Natural killer cell (primary cell): ENCODE measurements around the gene EXD3. TPM values are rescaled to one million over a fixed set of nuclear protein-coding genes. Genes with fewer than 3 reads are reported as not detected.
A peak's percentile ranks its signal among the peaks of the same experiment; 100 is the strongest.

Source experiments
- ATAC-seq, 3 donors: fragments of 150-1000 bp in 2 of 3; fragments of 200-7000 bp in 1 of 3; cut with Tn5 transposase; 1 replicate in 1 of 3; 2 replicates in 2 of 3; pipeline ENCODE4 v1.10.0; 2021; ENCODE audit warnings: mild to moderate bottlenecking in 2 of 3, moderate library complexity in 2 of 3
- DNase-seq, 2 donors: peaks; one replicate each; pipeline versions ENCODE4 v3.0.0 to v3.0.0-alpha.2; 2013 to 2021; ENCODE audit warnings: mixed read lengths in 1 of 2
- H3K27ac ChIP-seq: one replicate; pipeline ENCODE4 v1.5.1; 2013; ENCODE audit warnings: mild to moderate bottlenecking, low read length
- H3K27me3 ChIP-seq: one replicate; pipeline ENCODE4 v1.6.1; 2013; ENCODE audit warnings: low read length; ENCODE audit not compliant: control insufficient read depth, insufficient read depth
- H3K36me3 ChIP-seq: one replicate; pipeline ENCODE4 v1.6.1; 2013; ENCODE audit warnings: low read length; ENCODE audit not compliant: control insufficient read depth, insufficient read depth
- H3K4me1 ChIP-seq: one replicate; pipeline ENCODE4 v1.6.1; 2013; ENCODE audit warnings: low read length; ENCODE audit not compliant: control insufficient read depth, insufficient read depth
- H3K4me3 ChIP-seq: one replicate; pipeline ENCODE4 v1.5.1; 2013; ENCODE audit warnings: low read length
- H3K9me3 ChIP-seq: one replicate; pipeline ENCODE4 v1.6.1; 2013; ENCODE audit warnings: low read length; ENCODE audit not compliant: control insufficient read depth, insufficient read depth
- H3K27ac Mint-ChIP-seq, 2 donors: one replicate each; pipeline ENCODE4 v1.8.0; 2022; ENCODE audit warnings: mild to moderate bottlenecking in 2 of 2, mixed read lengths in 2 of 2, moderate library complexity in 1 of 2
- H3K27me3 Mint-ChIP-seq, 2 donors: one replicate each; pipeline ENCODE4 v1.8.0; 2022; ENCODE audit warnings: low read depth in 2 of 2, mixed read lengths in 2 of 2
- H3K36me3 Mint-ChIP-seq: one replicate; pipeline ENCODE4 v1.8.0; 2022; ENCODE audit warnings: mixed read lengths
- H3K4me1 Mint-ChIP-seq, 2 donors: one replicate each; pipeline ENCODE4 v1.8.0; 2022; ENCODE audit warnings: mixed read lengths in 2 of 2
- H3K4me3 Mint-ChIP-seq: one replicate; pipeline ENCODE4 v1.8.0; 2022; ENCODE audit warnings: mild to moderate bottlenecking, moderate library complexity, mixed read lengths
- H3K9me3 Mint-ChIP-seq, 2 donors: one replicate each; pipeline ENCODE4 v1.8.0; 2022; ENCODE audit warnings: mixed read lengths in 2 of 2
- CTCF ChIP-seq: fragments of 200-600 bp; IDR thresholded peaks from one replicate; pipeline ENCODE4 v1.8.0; 2022; ENCODE audit warnings: antibody characterized with exemption
- WGBS: methylation state at CpG from one replicate; pipeline ENCODE4 v1.1.7; 2013; ENCODE audit warnings: missing lambda C conversion rate; ENCODE audit not compliant: insufficient coverage; 5-methylcytosine and 5-hydroxymethylcytosine counted together
- intact Hi-C: fragments of 100-400 bp; cut with micrococcal nuclease; formaldehyde crosslinking; loops from one replicate; pipeline ENCODE4 v1.14.2; 2022
- total RNA-seq, 4 donors: library from RNA; stranded (reverse); fragments of 120-200 nt in 1 of 4; gene quantifications; one replicate each; pipeline versions ENCODE4 v1.2.3 to v1.2.4, GENCODE V29; 2013 to 2022

The EXD3 gene
- total RNA-seq, 3 donors from 2014 or later (not counting 1 experiment from before 2014, with no cell fraction given), result 28.0 to 35.3 (median 29.6) TPM

GRCh38 chr9:137446851-137447471 is 24.0 kb upstream of the EXD3 start:
- 75% methylated on average over 21 of the region's 21 CpGs for WGBS
- no peak for ATAC-seq
- Mint-ChIP-seq H3K27ac (peak overlapping the region in 1 of 2 donors; percentile 37), H3K4me1 (peaks cover 13 to 37% of the 10 kb centered on the region in 2 donors), H3K36me3 (no peaks in the 10 kb centered on the region), H3K4me3 (no peak overlapping the region), H3K9me3 (no peaks in the 10 kb centered on the region), H3K27me3 (peaks cover 3 to 8% of the 10 kb centered on the region in 2 donors)
- H3K4me3 ChIP-seq, result no peak overlapping the region
- peaks cover 4% of the 10 kb centered on the region for H3K27me3 ChIP-seq
- DNase-seq, result peak in 1 of 2 donors; percentile 30
- H3K4me1 ChIP-seq, result peaks cover 46% of the 10 kb centered on the region
- intact Hi-C loops, result no loop called here
- TF ChIP-seq CTCF, result no peak
- no peaks in the 10 kb centered on the region for H3K9me3 ChIP-seq
- no peaks in the 10 kb centered on the region for H3K36me3 ChIP-seq
- no peak overlapping the region for H3K27ac ChIP-seq

GRCh38 chr9:137445930-137446431 is 23.0 kb upstream of the EXD3 start:
- Histone ChIP-seq H3K27me3 (peaks cover 6% of the 10 kb centered on the region), H3K4me3 (no peak overlapping the region), H3K36me3 (no peaks in the 10 kb centered on the region), H3K4me1 (peaks cover 44% of the 10 kb centered on the region), H3K9me3 (no peaks in the 10 kb centered on the region), H3K27ac (no peak overlapping the region)
- Mint-ChIP-seq H3K4me3 (no peak overlapping the region), H3K27me3 (peaks cover 7 to 10% of the 10 kb centered on the region in 2 donors), H3K4me1 (peaks cover 16 to 31% of the 10 kb centered on the region in 2 donors), H3K27ac (peak overlapping the region in 1 of 2 donors; percentile 53), H3K36me3 (no peaks in the 10 kb centered on the region), H3K9me3 (no peaks in the 10 kb centered on the region)
- intact Hi-C loops, result loop anchor here (1.0 kb wide), 1 partner anchor 23 kb away; the partner anchor contains the start of genes EXD3 and NOXA1
- no peak for TF ChIP-seq CTCF
- ATAC-seq, result no peak
- no peak for DNase-seq
- 75% methylated on average over 19 of the region's 19 CpGs for WGBS

GRCh38 chr9:137445275-137445807 is 22.4 kb upstream of the EXD3 start:
- Mint-ChIP-seq H3K4me3 (peak overlapping the region; percentile 5), H3K4me1 (peaks cover 16 to 26% of the 10 kb centered on the region in 2 donors), H3K27ac (peak overlapping the region in 1 of 2 donors; percentile 53), H3K36me3 (no peaks in the 10 kb centered on the region), H3K9me3 (no peaks in the 10 kb centered on the region), H3K27me3 (peaks cover 7 to 10% of the 10 kb centered on the region in 2 donors)
- DNase-seq (peak; percentile 83 to 91), ATAC-seq (peak; percentile 79 to 91 (median 87))
- no peak overlapping the region for H3K27ac ChIP-seq
- no peak overlapping the region for H3K4me3 ChIP-seq
- peaks cover 37% of the 10 kb centered on the region for H3K4me1 ChIP-seq
- intact Hi-C loops, result loop anchor here (1.0 kb wide), 1 partner anchor 22 kb away; the partner anchor contains the start of genes EXD3 and NOXA1
- 28% methylated on average over 13 of the region's 14 CpGs for WGBS
- no peaks in the 10 kb centered on the region for H3K36me3 ChIP-seq
- TF ChIP-seq CTCF, result peak; percentile 79
- H3K27me3 ChIP-seq, result peaks cover 6% of the 10 kb centered on the region
- no peaks in the 10 kb centered on the region for H3K9me3 ChIP-seq
